ENCODE results near the gene DTX3L.

Gene DTX3L

GRCh38 chr3:122572940-122573412 is 8.8 kb downstream of the DTX3L start:
- peaks cover 7% of the 10 kb centered on the region; the same call in 1 of the 2 replicates for H3K36me3 ChIP-seq (ENCODE audit: insufficient read depth, low read length)
- H3K9me2 ChIP-seq (replicated peaks; ENCODE audit: low read depth, low read length) = no peaks in the 10 kb centered on the region
- no peaks in the 10 kb centered on the region for H3K27me3 ChIP-seq (ENCODE audit: insufficient read depth, low read length, poor library complexity, severe bottlenecking)
- H3K9ac ChIP-seq (ENCODE audit: low read depth, low read length, poor library complexity, severe bottlenecking) = no peak overlapping the region
- peak overlapping the region; percentile 22 for H3K4me3 ChIP-seq (ENCODE audit: low read length, poor library complexity, severe bottlenecking)
- TF ChIP-seq CTCF (conservative IDR thresholded peaks at IDR 0.05; ENCODE audit: low read length) = no peak
- no peak for TF ChIP-seq EZH2phosphoT487 (IDR thresholded peaks at IDR 0.05; ENCODE audit: borderline replicate concordance)
- H3K4me1 ChIP-seq (ENCODE audit: insufficient read depth, low read length, poor library complexity, severe bottlenecking) = peaks cover 9% of the 10 kb centered on the region
- no peaks in the 10 kb centered on the region for H3K79me2 ChIP-seq (ENCODE audit: insufficient read depth, low read length)
- H4K20me1 ChIP-seq (ENCODE audit: insufficient read depth, low read length, poor library complexity, severe bottlenecking) = no peaks in the 10 kb centered on the region
- H3F3A ChIP-seq (ENCODE audit: low read depth) = no peaks in the 10 kb centered on the region; the same call in 1 of the 2 replicates
- H2AFZ ChIP-seq (ENCODE audit: low read length) = no peak overlapping the region
- H3K9me3 ChIP-seq (ENCODE audit: insufficient read depth, low read depth, low read length) = no peaks in the 10 kb centered on the region
- peak overlapping the region; percentile 57 for H3K4me2 ChIP-seq (ENCODE audit: low read depth, low read length, poor library complexity, severe bottlenecking)

- no peaks in the 10 kb centered on the region for H3K9me2 ChIP-seq (replicated peaks; ENCODE audit: low read depth, low read length)
- no peak overlapping the region for H2AFZ ChIP-seq (ENCODE audit: low read length)
- no peaks in the 10 kb centered on the region for H3K9me3 ChIP-seq (ENCODE audit: insufficient read depth, low read depth, low read length)
- TF ChIP-seq EZH2phosphoT487 (IDR thresholded peaks at IDR 0.05; ENCODE audit: borderline replicate concordance) (no peak), CTCF (conservative IDR thresholded peaks at IDR 0.05; ENCODE audit: low read length) (no peak)
- no peaks in the 10 kb centered on the region for H3K79me2 ChIP-seq (ENCODE audit: insufficient read depth, low read length)
- no peaks in the 10 kb centered on the region for H4K20me1 ChIP-seq (ENCODE audit: insufficient read depth, low read length, poor library complexity, severe bottlenecking)
- no peak overlapping the region for H3K4me2 ChIP-seq (ENCODE audit: low read depth, low read length, poor library complexity, severe bottlenecking)
- peaks cover 9% of the 10 kb centered on the region for H3K4me1 ChIP-seq (ENCODE audit: insufficient read depth, low read length, poor library complexity, severe bottlenecking)
- no peak overlapping the region for H3K4me3 ChIP-seq (ENCODE audit: low read length, poor library complexity, severe bottlenecking)
- H3K9ac ChIP-seq (ENCODE audit: low read depth, low read length, poor library complexity, severe bottlenecking) = no peak overlapping the region
- H3F3A ChIP-seq (ENCODE audit: low read depth) = no peaks in the 10 kb centered on the region; the same call in 1 of the 2 replicates
- peaks cover 4% of the 10 kb centered on the region; the same call in 1 of the 2 replicates for H3K36me3 ChIP-seq (ENCODE audit: insufficient read depth, low read length)
- no peaks in the 10 kb centered on the region for H3K27me3 ChIP-seq (ENCODE audit: insufficient read depth, low read length, poor library complexity, severe bottlenecking)
Observed at GRCh38 chr3:122576174-122576940, 12.2 kb downstream of the DTX3L start.

GRCh38 chr3:122577409-122578031 is 13.4 kb downstream of the DTX3L start, which contains the start of gene PARP15:
PARP15 (plus strand) TSS chr3:122577650; CDS start chr3:122577668, 18 bp downstream.
- H3K27me3 ChIP-seq (ENCODE audit: insufficient read depth, low read length, poor library complexity, severe bottlenecking) = no peaks in the 10 kb centered on the region
- H4K20me1 ChIP-seq (ENCODE audit: insufficient read depth, low read length, poor library complexity, severe bottlenecking) = no peaks in the 10 kb centered on the region
- peak within 1 kb of the TSS; percentile 75 for H2AFZ ChIP-seq (ENCODE audit: low read length)
- TF ChIP-seq EZH2phosphoT487 (IDR thresholded peaks at IDR 0.05; ENCODE audit: borderline replicate concordance) = no peak
- no peak for TF ChIP-seq CTCF (conservative IDR thresholded peaks at IDR 0.05; ENCODE audit: low read length)
- peaks cover 11% of the 10 kb centered on the region for H3K9me3 ChIP-seq (ENCODE audit: insufficient read depth, low read depth, low read length)
- H3F3A ChIP-seq (ENCODE audit: low read depth) = no peaks in the 10 kb centered on the region; the same call in 1 of the 2 replicates
- peak within 1 kb of the TSS; percentile 49 for H3K9ac ChIP-seq (ENCODE audit: low read depth, low read length, poor library complexity, severe bottlenecking)
- H3K4me1 ChIP-seq (ENCODE audit: insufficient read depth, low read length, poor library complexity, severe bottlenecking) = peaks cover 9% of the 10 kb centered on the region
- no peaks in the 10 kb centered on the region for H3K36me3 ChIP-seq (ENCODE audit: insufficient read depth, low read length)
- peak within 1 kb of the TSS; percentile 37 for H3K4me2 ChIP-seq (ENCODE audit: low read depth, low read length, poor library complexity, severe bottlenecking)
- H3K4me3 ChIP-seq (ENCODE audit: low read length, poor library complexity, severe bottlenecking) = peak within 1 kb of the TSS; percentile 64
- no peaks in the 10 kb centered on the region for H3K9me2 ChIP-seq (replicated peaks; ENCODE audit: low read depth, low read length)
- no peaks in the 10 kb centered on the region for H3K79me2 ChIP-seq (ENCODE audit: insufficient read depth, low read length)
